HG02870 (cell line): Measurements from ENCODE around the gene CYTH1.
"Not testable (repeated sequence)": the region's sequence is repeated elsewhere in the genome, so short reads cannot be mapped to it uniquely, and the experiment has no call there.

Source experiments
- ATAC-seq: cut with Tn5 transposase; IDR thresholded peaks from one replicate; pipeline ENCODE4 v1.9.1; 2021; ENCODE audit warnings: mild to moderate bottlenecking, moderate library complexity; ENCODE audit not compliant: unreplicated experiment

CYTH1 gene

GRCh38 chr17:78765821-78766220 lies 16.3 kb downstream of the CYTH1 start:
- ATAC-seq, result no peak

GRCh38 chr17:78764871-78765270 lies 17.2 kb downstream of the CYTH1 start:
- ATAC-seq, result no peak

- ATAC-seq, result no peak
These were observed 18.5 kb downstream of the CYTH1 start for GRCh38 chr17:78763561-78763960.

- ATAC-seq, result no peak
These were observed 20.2 kb downstream of the CYTH1 start for GRCh38 chr17:78761789-78762406.

GRCh38 chr17:78759969-78760352 lies 22.1 kb downstream of the CYTH1 start:
- ATAC-seq, result no peak

GRCh38 chr17:78759203-78759968 lies 22.7 kb downstream of the CYTH1 start:
- ATAC-seq, result peak; percentile 53

- no peak for ATAC-seq
These were observed 28.5 kb downstream of the CYTH1 start for GRCh38 chr17:78753316-78754250.

GRCh38 chr17:78751447-78752161 lies 30.5 kb downstream of the CYTH1 start:
- ATAC-seq, result no peak

- ATAC-seq, result not testable (repeated sequence)
These were observed 31.1 kb downstream of the CYTH1 start for GRCh38 chr17:78751000-78751399.

GRCh38 chr17:78748730-78749317 lies 33.2 kb downstream of the CYTH1 start:
- peak; percentile 49 for ATAC-seq

GRCh38 chr17:78748048-78748729 lies 33.9 kb downstream of the CYTH1 start:
- ATAC-seq, result no peak

GRCh38 chr17:78747488-78747887 lies 34.6 kb downstream of the CYTH1 start:
- no peak for ATAC-seq

GRCh38 chr17:78746949-78747269 lies 35.2 kb downstream of the CYTH1 start:
- ATAC-seq, result no peak

- ATAC-seq, result no peak
These were observed 35.7 kb downstream of the CYTH1 start for GRCh38 chr17:78746263-78746948.

GRCh38 chr17:78745407-78746088 lies 36.5 kb downstream of the CYTH1 start:
- no peak for ATAC-seq

- ATAC-seq, result no peak
These were observed 39.2 kb downstream of the CYTH1 start for GRCh38 chr17:78742901-78743300.

- no peak for ATAC-seq
These were observed 40.3 kb downstream of the CYTH1 start for GRCh38 chr17:78741644-78742284.

- ATAC-seq, result no peak
These were observed 42.6 kb downstream of the CYTH1 start for GRCh38 chr17:78739331-78739931.
